Adrenal gland (tissue), 5 donors: Measurements from ENCODE around the gene SIGLEC7.

Source experiments
- POLR2A ChIP-seq, 2 donors: fragments of 450-650 bp; IDR thresholded peaks; one replicate each; pipeline ENCODE4 v1.6.1; 2017; ENCODE audit warnings: antibody characterized with exemption in 2 of 2, mild to moderate bottlenecking in 2 of 2, moderate library complexity in 1 of 2
- TF ChIP-seq, protein P1 (sequence below), 6 experiments: fragments of 450-650 bp in 4 of 6; fragments of 200-600 bp in 2 of 6; sonication (generic) in 1 of 6; IDR thresholded peaks; 1 replicate in 5 of 6; 2 replicates in 1 of 6; pipeline versions ENCODE4 v1.5.1 to v1.8.0; 2016 to 2021; ENCODE audit warnings: antibody characterized with exemption in 6 of 6, mild to moderate bottlenecking in 2 of 6, moderate library complexity in 1 of 6
- donor health status: DM: no; HTN: no; CAD: no.

DNA sequence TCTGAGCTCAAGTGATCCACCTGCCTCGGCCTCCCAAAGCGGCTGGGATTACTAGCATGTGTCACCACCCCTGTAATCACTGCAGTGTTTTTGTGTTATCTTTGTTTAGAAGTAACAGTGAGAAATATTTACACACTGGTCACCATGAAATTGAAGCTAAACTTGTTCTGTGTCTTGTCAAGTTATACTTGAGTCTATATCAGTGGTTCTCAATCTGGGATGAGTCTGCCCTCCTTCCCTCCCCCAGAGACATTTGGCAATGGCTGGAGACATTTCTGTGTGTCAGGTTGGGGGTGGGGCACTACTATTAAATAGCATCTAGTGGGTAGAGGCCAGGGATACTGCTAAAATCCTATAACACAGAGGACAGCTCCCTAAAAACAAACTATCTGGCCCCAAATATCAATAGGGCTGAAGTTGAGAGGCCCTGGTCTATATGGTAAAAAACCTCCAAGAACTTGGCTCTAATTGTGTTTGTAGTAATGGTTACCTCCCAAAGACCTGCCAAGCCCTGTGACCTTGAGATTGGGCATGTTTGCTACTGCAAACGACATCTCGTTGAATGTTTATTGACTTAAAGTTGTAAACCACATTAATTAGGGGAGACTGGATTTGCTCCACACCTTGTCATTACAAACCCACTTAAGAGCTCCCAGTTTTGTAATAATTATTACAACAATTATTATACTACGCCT, 40.8 kb upstream of the SIGLEC7 start:
- TF ChIP-seq, protein P1, sequence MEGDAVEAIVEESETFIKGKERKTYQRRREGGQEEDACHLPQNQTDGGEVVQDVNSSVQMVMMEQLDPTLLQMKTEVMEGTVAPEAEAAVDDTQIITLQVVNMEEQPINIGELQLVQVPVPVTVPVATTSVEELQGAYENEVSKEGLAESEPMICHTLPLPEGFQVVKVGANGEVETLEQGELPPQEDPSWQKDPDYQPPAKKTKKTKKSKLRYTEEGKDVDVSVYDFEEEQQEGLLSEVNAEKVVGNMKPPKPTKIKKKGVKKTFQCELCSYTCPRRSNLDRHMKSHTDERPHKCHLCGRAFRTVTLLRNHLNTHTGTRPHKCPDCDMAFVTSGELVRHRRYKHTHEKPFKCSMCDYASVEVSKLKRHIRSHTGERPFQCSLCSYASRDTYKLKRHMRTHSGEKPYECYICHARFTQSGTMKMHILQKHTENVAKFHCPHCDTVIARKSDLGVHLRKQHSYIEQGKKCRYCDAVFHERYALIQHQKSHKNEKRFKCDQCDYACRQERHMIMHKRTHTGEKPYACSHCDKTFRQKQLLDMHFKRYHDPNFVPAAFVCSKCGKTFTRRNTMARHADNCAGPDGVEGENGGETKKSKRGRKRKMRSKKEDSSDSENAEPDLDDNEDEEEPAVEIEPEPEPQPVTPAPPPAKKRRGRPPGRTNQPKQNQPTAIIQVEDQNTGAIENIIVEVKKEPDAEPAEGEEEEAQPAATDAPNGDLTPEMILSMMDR (IDR thresholded peaks at IDR 0.05): no peak
- no peak for TF ChIP-seq POLR2A (IDR thresholded peaks at IDR 0.05)
